HFFc6 (cell line): ENCODE data around the gene TTC23L. TPM values are rescaled to one million over a fixed set of nuclear protein-coding genes. Genes with fewer than 3 reads are reported as not detected.

ENCODE experiments used
- DNase-seq: peaks from one replicate; pipeline ENCODE4 v3.0.0-alpha.2; 2018
- H3K27ac Mint-ChIP-seq: 2 replicates; pipeline ENCODE4 v1.8.0; 2020; ENCODE audit warnings: mild to moderate bottlenecking, mixed read lengths
- H3K27me3 Mint-ChIP-seq: 2 replicates; pipeline ENCODE4 v1.8.0; 2021; ENCODE audit warnings: mild to moderate bottlenecking, moderate library complexity, mixed read lengths; ENCODE audit not compliant: insufficient read depth
- H3K36me3 Mint-ChIP-seq: 2 replicates; pipeline ENCODE4 v1.8.0; 2021; ENCODE audit warnings: low read depth, mixed read lengths
- H3K4me1 Mint-ChIP-seq: 2 replicates; pipeline ENCODE4 v1.8.0; 2020; ENCODE audit warnings: low read depth, mixed read lengths
- H3K4me3 Mint-ChIP-seq: 2 replicates; pipeline ENCODE4 v1.8.0; 2020; ENCODE audit warnings: mild to moderate bottlenecking, moderate library complexity, mixed read lengths
- H3K9me3 Mint-ChIP-seq: 2 replicates; pipeline ENCODE4 v1.8.0; 2020; ENCODE audit warnings: mild to moderate bottlenecking, mixed read lengths
- CTCF ChIP-seq: fragments of 200-600 bp; sonication (generic); IDR thresholded peaks from 2 replicates; pipeline ENCODE4 v1.5.0; 2021; ENCODE audit warnings: antibody characterized with exemption, mild to moderate bottlenecking
- total RNA-seq, 6 experiments: library from RNA; stranded (reverse); fragmentation: NEBNext Ultra II Directional; extraction: Animal tissue kit (Norgen Biotek cat#: 25700); gene quantifications; 2 replicates in 1 of 6; 3 replicates in 5 of 6; pipeline ENCODE4 v1.2.3, GENCODE V29; 2021

Gene TTC23L
- total RNA-seq, 6 experiments from 2014 or later, result not detected

GRCh38 chr5:34905564-34905963 lies 66.6 kb downstream of the TTC23L start:
- TF ChIP-seq CTCF, result peak; percentile 72
- Mint-ChIP-seq H3K27ac (no peak overlapping the region), H3K9me3 (no peaks in the 10 kb centered on the region), H3K4me1 (no peaks in the 10 kb centered on the region), H3K4me3 (no peak overlapping the region), H3K27me3 (no peaks in the 10 kb centered on the region), H3K36me3 (peaks cover 19% of the 10 kb centered on the region)
- DNase-seq, result no peak

- DNase-seq, result peak; percentile 65
- no peak for TF ChIP-seq CTCF
- no peaks in the 10 kb centered on the region for H3K9me3 Mint-ChIP-seq
- H3K27me3 Mint-ChIP-seq, result no peaks in the 10 kb centered on the region; the same call in 1 of the 2 replicates
- peak overlapping the region; percentile 40; the same call in 1 of the 2 replicates for H3K4me3 Mint-ChIP-seq
- H3K27ac Mint-ChIP-seq, result peak overlapping the region; percentile 57
- peaks cover 63% of the 10 kb centered on the region for H3K36me3 Mint-ChIP-seq
- H3K4me1 Mint-ChIP-seq, result peaks cover 51% of the 10 kb centered on the region
Measured at GRCh38 chr5:34913072-34913471, 74.1 kb downstream of the TTC23L start.

- Mint-ChIP-seq H3K9me3 (no peaks in the 10 kb centered on the region), H3K27me3 (no peaks in the 10 kb centered on the region; the same call in 1 of the 2 replicates), H3K4me1 (peaks cover 51% of the 10 kb centered on the region), H3K27ac (no peak overlapping the region), H3K4me3 (no peak overlapping the region), H3K36me3 (peaks cover 51% of the 10 kb centered on the region)
- DNase-seq, result peak; percentile 17
- TF ChIP-seq CTCF, result no peak
Measured at GRCh38 chr5:34914671-34915138, 75.7 kb downstream of the TTC23L start.

- peaks cover 52% of the 10 kb centered on the region for H3K4me1 Mint-ChIP-seq
- peak; percentile 97 for DNase-seq
- no peaks in the 10 kb centered on the region; the same call in 1 of the 2 replicates for H3K27me3 Mint-ChIP-seq
- H3K36me3 Mint-ChIP-seq, result peaks cover 45% of the 10 kb centered on the region
- TF ChIP-seq CTCF, result peak; percentile 38
- peak within 1 kb of the TSS; percentile 72 for H3K27ac Mint-ChIP-seq
- no peak within 1 kb of the TSS for H3K4me3 Mint-ChIP-seq
- H3K9me3 Mint-ChIP-seq, result no peaks in the 10 kb centered on the region
Measured at GRCh38 chr5:34915139-34915855, 76.3 kb downstream of the TTC23L start, which contains the start of the genes BRIX1 and RAD1. BRIX1 (plus strand) TSS chr5:34915711; CDS start chr5:34915739, 28 bp downstream. RAD1 (minus strand) TSS chr5:34915504; CDS start chr5:34914892, 612 bp downstream.

GRCh38 chr5:34915856-34916192 lies 76.9 kb downstream of the TTC23L start:
- H3K4me3 Mint-ChIP-seq, result no peak overlapping the region
- no peak overlapping the region for H3K27ac Mint-ChIP-seq
- H3K27me3 Mint-ChIP-seq, result no peaks in the 10 kb centered on the region; the same call in 1 of the 2 replicates
- no peaks in the 10 kb centered on the region for H3K9me3 Mint-ChIP-seq
- TF ChIP-seq CTCF, result no peak
- H3K4me1 Mint-ChIP-seq, result peaks cover 55% of the 10 kb centered on the region
- H3K36me3 Mint-ChIP-seq, result peaks cover 44% of the 10 kb centered on the region
- no peak for DNase-seq
